Endothelial cell of umbilical vein (primary cell): ENCODE data around the gene GPR158.

Source experiments
- POLR2A ChIP-seq: IDR thresholded peaks from 2 replicates; pipeline ENCODE4 v1.6.1; 2012; ENCODE audit warnings: low read depth, mild to moderate bottlenecking, control low read depth, low read length
- TF ChIP-seq, protein P1 (sequence below), 2 donors: IDR thresholded peaks; 1 replicate in 1 of 2; 2 replicates in 1 of 2; pipeline ENCODE4 v1.5.1; 2011; ENCODE audit warnings: low read length in 2 of 2, mild to moderate bottlenecking in 2 of 2, moderate library complexity in 2 of 2, control low read depth in 1 of 2, inconsistent platforms in 1 of 2, low read depth in 1 of 2; ENCODE audit not compliant: insufficient read depth in 1 of 2; ENCODE audit errors: extremely low read depth in 1 of 2
- TF ChIP-seq, protein P2 (sequence below): IDR thresholded peaks from 2 replicates; pipeline ENCODE4 v1.6.1; 2011; ENCODE audit not compliant: insufficient read depth, insufficient read length

DNA sequence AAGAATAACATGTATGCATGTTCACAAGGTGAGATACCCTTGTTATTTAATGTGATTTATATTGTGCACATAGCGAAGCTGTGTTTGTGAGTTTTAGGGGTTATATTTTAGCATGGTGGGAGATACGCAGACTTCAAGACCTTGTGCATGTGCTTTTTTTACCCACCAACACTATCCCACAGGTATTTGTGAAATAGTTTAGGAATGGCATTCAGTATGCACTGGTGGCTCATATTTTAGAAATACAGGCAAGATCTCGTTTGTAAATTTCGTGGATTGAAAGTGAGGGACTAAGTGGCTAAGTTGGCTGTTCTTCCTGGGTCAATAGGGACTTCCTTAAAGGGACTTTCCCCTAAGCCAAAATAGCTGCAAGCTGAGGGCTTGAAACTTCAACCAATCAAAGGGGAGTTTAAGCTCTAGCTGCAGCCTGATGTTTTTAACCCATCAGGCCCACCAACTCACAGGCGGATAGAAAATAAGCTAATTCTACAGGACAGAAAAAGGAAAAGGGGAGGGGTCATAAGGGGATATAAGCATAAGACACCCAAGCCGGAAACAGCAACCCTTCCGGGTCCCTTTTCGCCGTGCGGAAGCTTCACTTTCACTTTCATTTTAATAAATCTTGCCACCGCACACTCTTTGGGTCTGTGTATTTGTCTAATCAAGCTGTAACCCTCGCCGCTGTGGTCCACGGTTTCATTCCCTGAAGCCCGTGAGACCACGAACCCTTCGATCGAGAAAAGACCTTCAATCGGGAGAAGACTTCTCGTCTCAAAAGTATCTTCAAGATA, 291.0 kb downstream of the GPR158 start:
- TF ChIP-seq, protein P1, sequence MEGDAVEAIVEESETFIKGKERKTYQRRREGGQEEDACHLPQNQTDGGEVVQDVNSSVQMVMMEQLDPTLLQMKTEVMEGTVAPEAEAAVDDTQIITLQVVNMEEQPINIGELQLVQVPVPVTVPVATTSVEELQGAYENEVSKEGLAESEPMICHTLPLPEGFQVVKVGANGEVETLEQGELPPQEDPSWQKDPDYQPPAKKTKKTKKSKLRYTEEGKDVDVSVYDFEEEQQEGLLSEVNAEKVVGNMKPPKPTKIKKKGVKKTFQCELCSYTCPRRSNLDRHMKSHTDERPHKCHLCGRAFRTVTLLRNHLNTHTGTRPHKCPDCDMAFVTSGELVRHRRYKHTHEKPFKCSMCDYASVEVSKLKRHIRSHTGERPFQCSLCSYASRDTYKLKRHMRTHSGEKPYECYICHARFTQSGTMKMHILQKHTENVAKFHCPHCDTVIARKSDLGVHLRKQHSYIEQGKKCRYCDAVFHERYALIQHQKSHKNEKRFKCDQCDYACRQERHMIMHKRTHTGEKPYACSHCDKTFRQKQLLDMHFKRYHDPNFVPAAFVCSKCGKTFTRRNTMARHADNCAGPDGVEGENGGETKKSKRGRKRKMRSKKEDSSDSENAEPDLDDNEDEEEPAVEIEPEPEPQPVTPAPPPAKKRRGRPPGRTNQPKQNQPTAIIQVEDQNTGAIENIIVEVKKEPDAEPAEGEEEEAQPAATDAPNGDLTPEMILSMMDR (IDR thresholded peaks at IDR 0.05; ENCODE audit: extremely low read depth in 1 of 2, insufficient read depth in 1 of 2, low read depth in 1 of 2, low read length in 2 of 2) = no peak
- no peak for TF ChIP-seq POLR2A
- TF ChIP-seq, protein P2, sequence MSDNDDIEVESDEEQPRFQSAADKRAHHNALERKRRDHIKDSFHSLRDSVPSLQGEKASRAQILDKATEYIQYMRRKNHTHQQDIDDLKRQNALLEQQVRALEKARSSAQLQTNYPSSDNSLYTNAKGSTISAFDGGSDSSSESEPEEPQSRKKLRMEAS = no peak
